ENCODE measurements around the gene AGR2. TPM values are rescaled to one million over a fixed set of nuclear protein-coding genes. Genes with fewer than 3 reads are reported as not detected.

Gene AGR2
- total and polyA plus RNA-seq, 2 of the 4 experiments (the other 2 are of a cell fraction), result not detected

DNA sequence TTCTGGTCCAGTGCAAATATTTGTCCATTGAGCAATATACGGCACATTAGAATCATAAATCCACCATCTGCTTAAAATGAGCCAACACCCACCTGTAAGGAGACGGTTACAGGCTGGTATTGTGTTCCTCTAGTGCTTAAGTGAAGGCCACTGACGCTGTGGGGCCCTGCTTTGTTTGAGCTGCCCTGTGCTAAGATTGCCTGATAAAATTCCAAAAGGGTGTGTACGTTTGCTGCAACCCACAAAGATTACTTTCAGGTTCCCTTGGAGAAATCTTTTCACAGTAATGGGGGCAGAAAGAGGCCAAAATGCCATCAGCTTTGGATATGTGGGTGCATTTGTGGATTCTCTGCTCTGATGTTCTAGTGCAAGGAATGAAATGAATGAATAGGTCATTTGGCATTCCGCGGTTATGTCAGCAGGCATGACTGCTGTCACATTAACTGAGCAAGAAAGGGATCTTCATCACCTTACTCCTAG lies 42.6 kb upstream of the AGR2 start:
- H3K14ac ChIP-seq (replicated peaks; ENCODE audit: low read depth, low read length), result no peak overlapping the region
- H2BK20ac ChIP-seq (ENCODE audit: low read depth, low read length), result no peak overlapping the region
- H2BK120ac ChIP-seq (ENCODE audit: low read depth, low read length), result no peak overlapping the region
- H3K18ac ChIP-seq (ENCODE audit: low read depth, low read length), result no peak overlapping the region
- H2AK5ac ChIP-seq (ENCODE audit: low read depth, low read length), result no peak overlapping the region
- no peaks in the 10 kb centered on the region for H3K79me1 ChIP-seq (ENCODE audit: low read depth in 1 of 2, low read length in 2 of 2)
- intact Hi-C loops (cut with micrococcal nuclease) (no loop called here), dilution Hi-C loops (cut with HindIII; ENCODE audit: low sequenced_read_pairs, unreplicated experiment) (no loop called here), in situ Hi-C loops (cut with MboI; ENCODE audit: low sequenced_read_pairs) (no loop called here)
- ChIA-PET POLR2A (ENCODE audit: unreplicated experiment) (no interaction called here), CTCF (interaction anchor here (1.5 kb wide), 1 partner anchor 44 kb away, joined by 3 read pairs; no protein-coding TSS in a partner anchor)
- TF ChIP-seq BHLHE40 (IDR thresholded peaks at IDR 0.05; ENCODE audit: low read depth, low read length) (no peak), SMC3 (IDR thresholded peaks at IDR 0.05; ENCODE audit: low read depth, low read length) (no peak), MAZ (IDR thresholded peaks at IDR 0.05; ENCODE audit: borderline replicate concordance, low read depth, low read length) (no peak), FOS (IDR thresholded peaks at IDR 0.05; ENCODE audit: low read depth, low read length) (no peak), RAD21 (IDR thresholded peaks at IDR 0.05; ENCODE audit: low read length) (no peak), POLR2A (IDR thresholded peaks at IDR 0.05; ENCODE audit: low read depth, low read length) (no peak), RFX5 (IDR thresholded peaks at IDR 0.05; ENCODE audit: low read depth, low read length) (no peak), NFE2L2 (IDR thresholded peaks at IDR 0.05; ENCODE audit: low read depth, low read length) (no peak), MAFK (IDR thresholded peaks at IDR 0.05; ENCODE audit: low read depth, low read length) (no peak), CHD1 (IDR thresholded peaks at IDR 0.05; ENCODE audit: low read depth, low read length) (no peak), MXI1 (IDR thresholded peaks at IDR 0.05; ENCODE audit: borderline replicate concordance, low read depth, low read length) (no peak), RCOR1 (IDR thresholded peaks at IDR 0.05; ENCODE audit: insufficient replicate concordance, low read length) (no peak), CEBPB (IDR thresholded peaks at IDR 0.05; ENCODE audit: low read depth, low read length) (no peak)
- TF ChIP-seq, protein P1, sequence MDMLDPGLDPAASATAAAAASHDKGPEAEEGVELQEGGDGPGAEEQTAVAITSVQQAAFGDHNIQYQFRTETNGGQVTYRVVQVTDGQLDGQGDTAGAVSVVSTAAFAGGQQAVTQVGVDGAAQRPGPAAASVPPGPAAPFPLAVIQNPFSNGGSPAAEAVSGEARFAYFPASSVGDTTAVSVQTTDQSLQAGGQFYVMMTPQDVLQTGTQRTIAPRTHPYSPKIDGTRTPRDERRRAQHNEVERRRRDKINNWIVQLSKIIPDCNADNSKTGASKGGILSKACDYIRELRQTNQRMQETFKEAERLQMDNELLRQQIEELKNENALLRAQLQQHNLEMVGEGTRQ (IDR thresholded peaks at IDR 0.05; ENCODE audit: low read depth, low read length), result no peak
- TF ChIP-seq, protein P2, sequence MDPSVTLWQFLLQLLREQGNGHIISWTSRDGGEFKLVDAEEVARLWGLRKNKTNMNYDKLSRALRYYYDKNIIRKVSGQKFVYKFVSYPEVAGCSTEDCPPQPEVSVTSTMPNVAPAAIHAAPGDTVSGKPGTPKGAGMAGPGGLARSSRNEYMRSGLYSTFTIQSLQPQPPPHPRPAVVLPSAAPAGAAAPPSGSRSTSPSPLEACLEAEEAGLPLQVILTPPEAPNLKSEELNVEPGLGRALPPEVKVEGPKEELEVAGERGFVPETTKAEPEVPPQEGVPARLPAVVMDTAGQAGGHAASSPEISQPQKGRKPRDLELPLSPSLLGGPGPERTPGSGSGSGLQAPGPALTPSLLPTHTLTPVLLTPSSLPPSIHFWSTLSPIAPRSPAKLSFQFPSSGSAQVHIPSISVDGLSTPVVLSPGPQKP (IDR thresholded peaks at IDR 0.05; ENCODE audit: borderline replicate concordance, low read depth, low read length), result no peak
- TF ChIP-seq, protein P3, sequence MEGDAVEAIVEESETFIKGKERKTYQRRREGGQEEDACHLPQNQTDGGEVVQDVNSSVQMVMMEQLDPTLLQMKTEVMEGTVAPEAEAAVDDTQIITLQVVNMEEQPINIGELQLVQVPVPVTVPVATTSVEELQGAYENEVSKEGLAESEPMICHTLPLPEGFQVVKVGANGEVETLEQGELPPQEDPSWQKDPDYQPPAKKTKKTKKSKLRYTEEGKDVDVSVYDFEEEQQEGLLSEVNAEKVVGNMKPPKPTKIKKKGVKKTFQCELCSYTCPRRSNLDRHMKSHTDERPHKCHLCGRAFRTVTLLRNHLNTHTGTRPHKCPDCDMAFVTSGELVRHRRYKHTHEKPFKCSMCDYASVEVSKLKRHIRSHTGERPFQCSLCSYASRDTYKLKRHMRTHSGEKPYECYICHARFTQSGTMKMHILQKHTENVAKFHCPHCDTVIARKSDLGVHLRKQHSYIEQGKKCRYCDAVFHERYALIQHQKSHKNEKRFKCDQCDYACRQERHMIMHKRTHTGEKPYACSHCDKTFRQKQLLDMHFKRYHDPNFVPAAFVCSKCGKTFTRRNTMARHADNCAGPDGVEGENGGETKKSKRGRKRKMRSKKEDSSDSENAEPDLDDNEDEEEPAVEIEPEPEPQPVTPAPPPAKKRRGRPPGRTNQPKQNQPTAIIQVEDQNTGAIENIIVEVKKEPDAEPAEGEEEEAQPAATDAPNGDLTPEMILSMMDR (conservative IDR thresholded peaks at IDR 0.05; ENCODE audit: low read depth, low read length), result no peak
- H2BK5ac ChIP-seq (ENCODE audit: low read depth, low read length, poor library complexity, severe bottlenecking), result no peak overlapping the region
- BruUV-seq (replicated peaks), result no TSS peak
- H3K9ac ChIP-seq (ENCODE audit: low read depth, low read length), result no peak overlapping the region
- ATAC-seq (ENCODE audit: low read depth) (peak; percentile 61), DNase-seq (peak; percentile 6)
- no peaks in the 10 kb centered on the region for H3K9me3 ChIP-seq (ENCODE audit: control insufficient read depth, insufficient read depth, low read length)
- no peak overlapping the region for H3K4me2 ChIP-seq (ENCODE audit: low read depth, low read length)
- no peak overlapping the region for H3K23ac ChIP-seq (ENCODE audit: low read depth, low read length)
- H4K8ac ChIP-seq (ENCODE audit: low read depth in 2 of 2, low read length in 2 of 2), result no peak overlapping the region
- H4K20me1 ChIP-seq (ENCODE audit: insufficient read depth, low read length), result no peaks in the 10 kb centered on the region
- no peak overlapping the region for H3K4ac ChIP-seq (ENCODE audit: low read depth, low read length)
- H3K9me1 ChIP-seq (ENCODE audit: insufficient read depth, low read length), result no peaks in the 10 kb centered on the region
- H3K36me3 ChIP-seq (ENCODE audit: control insufficient read depth, insufficient read depth, low read length), result no peaks in the 10 kb centered on the region
- H2AFZ ChIP-seq (replicated peaks; ENCODE audit: low read length, poor library complexity), result no peak overlapping the region
- H3K4me3 ChIP-seq (ENCODE audit: insufficient read depth, low read depth, low read length), result no peak overlapping the region
- H3K4me1 ChIP-seq (ENCODE audit: control insufficient read depth, insufficient read depth, low read length), result peaks cover 3% of the 10 kb centered on the region
- H2BK15ac ChIP-seq (ENCODE audit: low read depth, low read length), result no peak overlapping the region
- H4K5ac ChIP-seq (ENCODE audit: low read depth, low read length), result no peak overlapping the region
- H2AK9ac ChIP-seq (replicated peaks; ENCODE audit: low read depth, low read length, poor library complexity), result no peak overlapping the region
- no peak overlapping the region for H3K27ac ChIP-seq (ENCODE audit: insufficient read depth, low read length)
- no CpG with 5 or more reads among the region's 6 CpGs for WGBS, 2 experiments (ENCODE audit: extremely low coverage in 2 of 2, insufficient read length in 1 of 2)
- H3K27me3 ChIP-seq (ENCODE audit: control insufficient read depth, insufficient read depth, low read length), result peaks cover 2% of the 10 kb centered on the region; the same call in 1 of the 2 replicates
- H3K56ac ChIP-seq (ENCODE audit: extremely low read depth, insufficient read depth, low read length), result no peak overlapping the region
- H4K91ac ChIP-seq (ENCODE audit: insufficient read depth, low read depth, low read length), result no peak overlapping the region
